ENCODE data around the gene RAE1. TPM values are rescaled to one million over a fixed set of nuclear protein-coding genes. Genes with fewer than 3 reads are reported as not detected.

RAE1 gene
- total RNA-seq, 2 experiments from 2014 or later: 33.7 to 38.2 TPM

- ChIA-PET CTCF (interaction anchor here (1.4 kb wide), 1 partner anchor 47 kb away, joined by 4 read pairs; no protein-coding TSS in a partner anchor), POLR2A (interaction anchor here (0.7 to 1.5 kb wide), 2 partner anchors 30 to 36 kb away, joined by 3 to 4 read pairs; no protein-coding TSS in a partner anchor)
- Mint-ChIP-seq H3K9me3 (no peaks in the 10 kb centered on the region), H3K27ac (no peak overlapping the region), H3K36me3 (no peaks in the 10 kb centered on the region), H3K4me3 (no peak overlapping the region), H3K4me1 (ENCODE audit: low read depth) (peaks cover 33% of the 10 kb centered on the region), H3K27me3 (no peaks in the 10 kb centered on the region)
- intact Hi-C loops (cut with micrococcal nuclease): no loop called here
- DNase-seq: no peak
Measured at GRCh38 chr20:57428324-57429158, 77.5 kb downstream of the RAE1 start.

Small RNA genes lying within 50 kb of the gene (microRNA-seq; reads per million reads assigned to microRNA genes)
- not detected for gene MIR4325 (ENCODE audit: borderline microRNAs expressed, borderline number of aligned reads, borderline replicate concordance)

Other genes starting within 250 kb of the RAE1 start
- gene BMP7, start 84.6 kb upstream of the RAE1 start, total RNA-seq: not detected
- gene SPO11, start 21.5 kb upstream of the RAE1 start, total RNA-seq: not detected
- 10 to 100 TPM; 73.4 to 77.3 TPM for gene RBM38, start 40.1 kb downstream of the RAE1 start, total RNA-seq
- gene CTCFL, start 173.9 kb downstream of the RAE1 start, total RNA-seq: not detected
- not detected for gene PCK1, start 209.9 kb downstream of the RAE1 start, total RNA-seq

Measured in activated CD4-positive, alpha-beta memory T cell treated with anti-CD3 and anti-CD28 coated beads for 36 hours (primary cell).